Stomach (tissue), 4 donors: ENCODE results near the gene RGS6.

Experiments
- POLR2AphosphoS5 ChIP-seq, 3 donors: sonication (generic); formaldehyde crosslinking; IDR thresholded peaks; one replicate each; pipeline ENCODE4 v1.6.1; 2016; ENCODE audit warnings: antibody characterized with exemption in 3 of 3
- TF ChIP-seq, protein P1 (sequence below), 7 experiments: fragments of 450-650 bp in 4 of 7; fragments of 200-600 bp in 3 of 7; sonication (generic) in 3 of 7; IDR thresholded peaks; one replicate each; pipeline ENCODE4 v1.5.1; 2016 to 2019; ENCODE audit warnings: antibody characterized with exemption in 7 of 7, control low read depth in 2 of 7, mild to moderate bottlenecking in 1 of 7

DNA sequence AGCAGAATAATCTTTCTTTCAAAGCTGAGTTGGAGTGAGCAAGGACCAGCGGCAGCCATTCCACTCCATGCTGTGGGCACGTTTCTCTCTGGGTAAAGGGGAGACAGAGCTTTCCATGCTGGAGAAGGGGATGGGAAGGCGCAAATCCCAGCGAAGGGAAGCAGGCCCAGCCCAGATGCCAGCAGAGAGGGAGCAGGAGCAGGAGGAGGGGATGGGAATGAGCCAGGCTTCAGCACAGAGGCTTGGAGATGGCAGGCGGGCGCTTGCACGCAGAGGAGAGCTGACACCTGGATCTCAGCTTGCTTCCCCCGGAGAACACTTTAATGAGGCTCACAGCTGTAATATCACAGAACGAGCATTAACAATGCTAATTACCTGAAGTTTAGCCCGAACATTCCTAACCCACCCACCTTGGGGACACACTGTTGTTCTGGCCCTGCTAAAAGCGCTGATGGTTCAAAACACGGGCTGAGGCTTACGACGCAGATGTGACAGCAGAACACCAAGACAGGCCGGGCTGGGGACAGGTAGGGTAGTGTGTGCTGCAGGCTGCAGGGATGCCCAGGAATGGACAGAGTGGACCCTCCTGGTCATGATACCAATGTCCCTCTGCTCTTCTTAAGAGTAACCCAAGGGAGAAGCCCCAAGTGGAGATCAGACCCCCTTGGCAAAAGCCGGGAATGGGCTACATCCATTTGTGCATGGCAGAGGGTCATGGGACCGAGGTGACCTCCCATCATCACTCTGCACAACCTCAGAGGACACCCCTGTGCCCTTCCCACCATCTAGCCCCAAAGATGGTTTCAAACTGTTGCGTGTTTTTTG, 673.1 kb downstream of the RGS6 start:
- TF ChIP-seq, protein P1, sequence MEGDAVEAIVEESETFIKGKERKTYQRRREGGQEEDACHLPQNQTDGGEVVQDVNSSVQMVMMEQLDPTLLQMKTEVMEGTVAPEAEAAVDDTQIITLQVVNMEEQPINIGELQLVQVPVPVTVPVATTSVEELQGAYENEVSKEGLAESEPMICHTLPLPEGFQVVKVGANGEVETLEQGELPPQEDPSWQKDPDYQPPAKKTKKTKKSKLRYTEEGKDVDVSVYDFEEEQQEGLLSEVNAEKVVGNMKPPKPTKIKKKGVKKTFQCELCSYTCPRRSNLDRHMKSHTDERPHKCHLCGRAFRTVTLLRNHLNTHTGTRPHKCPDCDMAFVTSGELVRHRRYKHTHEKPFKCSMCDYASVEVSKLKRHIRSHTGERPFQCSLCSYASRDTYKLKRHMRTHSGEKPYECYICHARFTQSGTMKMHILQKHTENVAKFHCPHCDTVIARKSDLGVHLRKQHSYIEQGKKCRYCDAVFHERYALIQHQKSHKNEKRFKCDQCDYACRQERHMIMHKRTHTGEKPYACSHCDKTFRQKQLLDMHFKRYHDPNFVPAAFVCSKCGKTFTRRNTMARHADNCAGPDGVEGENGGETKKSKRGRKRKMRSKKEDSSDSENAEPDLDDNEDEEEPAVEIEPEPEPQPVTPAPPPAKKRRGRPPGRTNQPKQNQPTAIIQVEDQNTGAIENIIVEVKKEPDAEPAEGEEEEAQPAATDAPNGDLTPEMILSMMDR (IDR thresholded peaks at IDR 0.05) = no peak
- TF ChIP-seq POLR2AphosphoS5 (IDR thresholded peaks at IDR 0.05) = no peak
